Measurements from ENCODE around the gene ATXN7L3B.

DNA sequence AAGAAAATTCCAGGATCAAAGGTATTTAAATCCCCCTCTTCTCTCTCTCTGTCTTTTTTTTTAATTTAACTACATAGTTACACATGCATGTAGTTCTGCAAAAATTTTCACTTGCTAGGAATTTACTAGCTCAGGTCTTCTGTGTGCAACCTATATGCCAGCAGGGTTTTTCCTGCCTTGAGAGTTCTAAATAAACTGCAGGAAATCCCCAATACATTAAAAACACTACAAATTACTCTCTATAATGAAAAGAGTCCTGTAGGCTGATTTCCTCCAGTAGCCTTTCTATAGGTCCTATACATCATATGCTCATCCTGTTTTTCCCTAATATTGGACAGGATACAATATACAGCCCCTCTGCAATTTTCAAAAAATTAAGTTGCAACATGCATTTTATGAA lies 27.7 kb upstream of the ATXN7L3B start:
- TF ChIP-seq, protein P1, sequence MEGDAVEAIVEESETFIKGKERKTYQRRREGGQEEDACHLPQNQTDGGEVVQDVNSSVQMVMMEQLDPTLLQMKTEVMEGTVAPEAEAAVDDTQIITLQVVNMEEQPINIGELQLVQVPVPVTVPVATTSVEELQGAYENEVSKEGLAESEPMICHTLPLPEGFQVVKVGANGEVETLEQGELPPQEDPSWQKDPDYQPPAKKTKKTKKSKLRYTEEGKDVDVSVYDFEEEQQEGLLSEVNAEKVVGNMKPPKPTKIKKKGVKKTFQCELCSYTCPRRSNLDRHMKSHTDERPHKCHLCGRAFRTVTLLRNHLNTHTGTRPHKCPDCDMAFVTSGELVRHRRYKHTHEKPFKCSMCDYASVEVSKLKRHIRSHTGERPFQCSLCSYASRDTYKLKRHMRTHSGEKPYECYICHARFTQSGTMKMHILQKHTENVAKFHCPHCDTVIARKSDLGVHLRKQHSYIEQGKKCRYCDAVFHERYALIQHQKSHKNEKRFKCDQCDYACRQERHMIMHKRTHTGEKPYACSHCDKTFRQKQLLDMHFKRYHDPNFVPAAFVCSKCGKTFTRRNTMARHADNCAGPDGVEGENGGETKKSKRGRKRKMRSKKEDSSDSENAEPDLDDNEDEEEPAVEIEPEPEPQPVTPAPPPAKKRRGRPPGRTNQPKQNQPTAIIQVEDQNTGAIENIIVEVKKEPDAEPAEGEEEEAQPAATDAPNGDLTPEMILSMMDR (conservative IDR thresholded peaks at IDR 0.05), result no peak
- no peak for TF ChIP-seq ZFX (IDR thresholded peaks at IDR 0.05)
